WTC11 (cell line): ENCODE measurements around the gene LEAP2. TPM values are rescaled to one million over a fixed set of nuclear protein-coding genes. Genes with fewer than 3 reads are reported as not detected.

Experiments used
- ATAC-seq: fragments of 200-7000 bp; cut with Tn5 transposase; 2 replicates; pipeline ENCODE4 v1.10.0; 2021; ENCODE audit warnings: mild to moderate bottlenecking, moderate library complexity
- CTCF ChIA-PET: fragments of 300-600 bp; sonication (Branson Sonifier 250); formaldehyde crosslinking; loops from one replicate; lab custom pipeline; 2021; ENCODE audit warnings: antibody characterized with exemption; lab: Charles Lee
- POLR2A ChIA-PET: fragments of 350-600 bp; sonication (Branson Sonifier 250); formaldehyde crosslinking; loops from one replicate; lab custom pipeline; 2021; ENCODE audit warnings: antibody characterized with exemption; lab: Charles Lee
- DNase-seq: peaks from one replicate; pipeline ENCODE4 v3.0.0; 2021; ENCODE audit warnings: low spot score
- H3K27ac Mint-ChIP-seq: 2 replicates; pipeline ENCODE4 v1.8.0; 2021; ENCODE audit warnings: mixed read lengths
- H3K27me3 Mint-ChIP-seq: 2 replicates; pipeline ENCODE4 v1.8.0; 2021; ENCODE audit warnings: low read depth, mild to moderate bottlenecking, moderate library complexity, mixed read lengths
- H3K36me3 Mint-ChIP-seq: 2 replicates; pipeline ENCODE4 v1.8.0; 2021; ENCODE audit warnings: mixed read lengths
- H3K4me1 Mint-ChIP-seq: 2 replicates; pipeline ENCODE4 v1.8.0; 2022; ENCODE audit warnings: mixed read lengths
- H3K4me3 Mint-ChIP-seq: 2 replicates; pipeline ENCODE4 v1.8.0; 2021; ENCODE audit warnings: mild to moderate bottlenecking, moderate library complexity, mixed read lengths
- H3K9me3 Mint-ChIP-seq: 2 replicates; pipeline ENCODE4 v1.8.0; 2021; ENCODE audit warnings: mixed read lengths
- AFF4 ChIP-seq: sonication (generic); formaldehyde crosslinking; IDR thresholded peaks from 2 replicates; pipeline ENCODE4 v1.8.1; 2023; ENCODE audit warnings: mild to moderate bottlenecking, missing genetic modification reagents, borderline replicate concordance
- CBFB ChIP-seq: sonication (generic); formaldehyde crosslinking; IDR thresholded peaks from 2 replicates; pipeline ENCODE4 v1.8.1; 2022; ENCODE audit warnings: mild to moderate bottlenecking, low read depth, missing genetic modification reagents
- CREB1 ChIP-seq: sonication (generic); formaldehyde crosslinking; IDR thresholded peaks from 2 replicates; pipeline ENCODE4 v1.8.0; 2023; ENCODE audit warnings: mild to moderate bottlenecking, missing genetic modification reagents
- CREM ChIP-seq: sonication (generic); formaldehyde crosslinking; IDR thresholded peaks from 2 replicates; pipeline ENCODE4 v1.8.1; 2022; ENCODE audit warnings: mild to moderate bottlenecking, missing genetic modification reagents, moderate library complexity
- ELF4 ChIP-seq: sonication (generic); formaldehyde crosslinking; IDR thresholded peaks from 2 replicates; pipeline ENCODE4 v1.8.1; 2022; ENCODE audit warnings: low read depth, mild to moderate bottlenecking, moderate library complexity, missing genetic modification reagents
- GABPB1 ChIP-seq: sonication (generic); formaldehyde crosslinking; IDR thresholded peaks from 2 replicates; pipeline ENCODE4 v1.8.1; 2023; ENCODE audit warnings: mild to moderate bottlenecking, missing genetic modification reagents
- MAX ChIP-seq: sonication (generic); formaldehyde crosslinking; IDR thresholded peaks from 2 replicates; pipeline ENCODE4 v1.8.0; 2022; ENCODE audit warnings: mild to moderate bottlenecking, missing genetic modification reagents
- NFE2L1 ChIP-seq: sonication (generic); formaldehyde crosslinking; IDR thresholded peaks from 2 replicates; pipeline ENCODE4 v1.8.1; 2023; ENCODE audit warnings: missing genetic modification reagents
- NR1H2 ChIP-seq: sonication (generic); formaldehyde crosslinking; IDR thresholded peaks from 2 replicates; pipeline ENCODE4 v1.9.0; 2021; ENCODE audit warnings: mild to moderate bottlenecking, moderate library complexity, missing genetic modification reagents
- PRDM15 ChIP-seq: sonication (generic); formaldehyde crosslinking; IDR thresholded peaks from 2 replicates; pipeline ENCODE4 v1.8.0; 2022; ENCODE audit warnings: missing genetic modification reagents
- PRRX2 ChIP-seq: fragments of 250-450 bp; sonication (Bioruptor Pico); IDR thresholded peaks from 2 replicates; pipeline ENCODE4 v1.8.0; 2021; ENCODE audit warnings: mild to moderate bottlenecking
- SMAD3 ChIP-seq: sonication (generic); formaldehyde crosslinking; IDR thresholded peaks from 2 replicates; pipeline ENCODE4 v1.8.0; 2022; ENCODE audit warnings: missing genetic modification reagents, mild to moderate bottlenecking, borderline replicate concordance
- SMAD4 ChIP-seq: sonication (generic); formaldehyde crosslinking; IDR thresholded peaks from 2 replicates; pipeline ENCODE4 v1.8.0; 2022; ENCODE audit warnings: mild to moderate bottlenecking, missing genetic modification reagents
- SP1 ChIP-seq: sonication (generic); formaldehyde crosslinking; conservative IDR thresholded peaks from 2 replicates; pipeline ENCODE4 v1.8.1; 2022; ENCODE audit warnings: missing genetic modification reagents
- USF2 ChIP-seq: sonication (generic); formaldehyde crosslinking; IDR thresholded peaks from 2 replicates; pipeline ENCODE4 v1.8.1; 2023; ENCODE audit warnings: mild to moderate bottlenecking, missing genetic modification reagents, moderate library complexity
- ZNF121 ChIP-seq: sonication (generic); formaldehyde crosslinking; IDR thresholded peaks from 2 replicates; pipeline ENCODE4 v1.8.0; 2023; ENCODE audit warnings: missing genetic modification reagents
- ZNF219 ChIP-seq: sonication (generic); formaldehyde crosslinking; IDR thresholded peaks from 2 replicates; pipeline ENCODE4 v1.8.0; 2023; ENCODE audit warnings: missing genetic modification reagents, mild to moderate bottlenecking, borderline replicate concordance
- ZNF263 ChIP-seq: sonication (generic); formaldehyde crosslinking; IDR thresholded peaks from 2 replicates; pipeline ENCODE4 v1.8.1; 2022; ENCODE audit warnings: low read depth, mild to moderate bottlenecking, moderate library complexity, missing genetic modification reagents
- ZNF423 ChIP-seq: fragments of 250-450 bp; sonication (Bioruptor Pico); IDR thresholded peaks from 2 replicates; pipeline ENCODE4 v2.1.2; 2022; ENCODE audit warnings: mild to moderate bottlenecking, moderate library complexity
- total RNA-seq: library from RNA; stranded (reverse); gene quantifications from 3 replicates; pipeline ENCODE4 v1.2.3, GENCODE V29; 2021
- TF ChIP-seq, protein P1 (sequence below): fragments of 250-450 bp; sonication (Bioruptor Pico); IDR thresholded peaks from 2 replicates; pipeline ENCODE4 v1.9.0; 2021; ENCODE audit warnings: mild to moderate bottlenecking
- TF ChIP-seq, protein P2 (sequence below): sonication (generic); formaldehyde crosslinking; IDR thresholded peaks from 2 replicates; pipeline ENCODE4 v1.8.1; 2022; ENCODE audit warnings: missing genetic modification reagents, borderline replicate concordance

The LEAP2 gene
- total RNA-seq, 1 experiment from 2014 or later = 2.0 TPM

DNA sequence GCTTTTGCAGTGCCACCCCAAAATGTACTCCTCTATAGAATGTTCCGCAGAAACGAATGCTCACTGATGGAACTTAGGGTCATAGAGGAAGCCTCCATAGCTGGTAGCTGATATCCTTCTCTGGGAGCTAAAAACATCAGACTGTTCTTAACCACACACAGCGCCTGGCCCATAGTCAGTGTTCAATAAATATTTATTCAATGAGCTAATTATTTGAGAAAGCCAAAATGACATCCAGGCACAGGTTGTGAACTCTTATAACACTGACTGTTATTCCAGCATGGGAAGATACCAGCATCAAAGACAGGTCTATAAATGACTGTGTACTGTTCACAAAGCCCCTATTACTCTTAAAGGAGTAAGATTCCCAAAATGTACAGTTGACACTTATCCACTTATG lies 20.1 kb upstream of the LEAP2 start:
- H3K36me3 Mint-ChIP-seq = no peaks in the 10 kb centered on the region
- TF ChIP-seq GABPB1 = no peak
- TF ChIP-seq MAX (CRISPR knock-in tag) = no peak
- no peak for TF ChIP-seq ZNF219 (CRISPR knock-in tag)
- TF ChIP-seq, protein P1, sequence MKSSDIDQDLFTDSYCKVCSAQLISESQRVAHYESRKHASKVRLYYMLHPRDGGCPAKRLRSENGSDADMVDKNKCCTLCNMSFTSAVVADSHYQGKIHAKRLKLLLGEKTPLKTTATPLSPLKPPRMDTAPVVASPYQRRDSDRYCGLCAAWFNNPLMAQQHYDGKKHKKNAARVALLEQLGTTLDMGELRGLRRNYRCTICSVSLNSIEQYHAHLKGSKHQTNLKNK (CRISPR knock-in tag) = no peak
- TF ChIP-seq NFE2L1 = no peak
- no peak for TF ChIP-seq ELF4 (CRISPR knock-in tag)
- TF ChIP-seq AFF4 (CRISPR knock-in tag) = no peak
- TF ChIP-seq PRRX2 (CRISPR knock-in tag) = no peak
- TF ChIP-seq NR1H2 (CRISPR knock-in tag) = no peak
- TF ChIP-seq, all 79 proteins: peak for 0
- Mint-ChIP-seq H3K27me3 (no peaks in the 10 kb centered on the region), H3K4me3 (no peak overlapping the region), H3K9me3 (no peaks in the 10 kb centered on the region), H3K27ac (no peak overlapping the region), H3K4me1 (peaks cover 8% of the 10 kb centered on the region)
- ATAC-seq (no peak), DNase-seq (no peak)
- CTCF ChIA-PET = interaction anchor here (1.0 to 1.7 kb wide), 5 partner anchors 31 to 395 kb away, joined by 3 to 10 read pairs (median 7); partner anchors contain the start of gene CCNI2
- POLR2A ChIA-PET = no interaction called here

GRCh38 chr5:132853790-132854189 lies 19.7 kb upstream of the LEAP2 start:
- Mint-ChIP-seq H3K27ac (no peak overlapping the region), H3K4me3 (no peak overlapping the region), H3K27me3 (no peaks in the 10 kb centered on the region), H3K9me3 (no peaks in the 10 kb centered on the region), H3K36me3 (no peaks in the 10 kb centered on the region), H3K4me1 (peaks cover 8% of the 10 kb centered on the region)
- POLR2A ChIA-PET = no interaction called here
- DNase-seq (no peak), ATAC-seq (no peak)
- CTCF ChIA-PET = interaction anchor here (0.6 to 1.7 kb wide), 9 partner anchors 12 to 443 kb away, joined by 3 to 10 read pairs (median 5); partner anchors contain the start of genes CCNI2, GDF9 and UQCRQ
- TF ChIP-seq CREB1 (CRISPR knock-in tag) (no peak), ZNF263 (CRISPR knock-in tag) (no peak), ZNF219 (CRISPR knock-in tag) (no peak), USF2 (CRISPR knock-in tag) (no peak), ZNF423 (CRISPR knock-in tag) (no peak), CREM (no peak), ZNF121 (CRISPR knock-in tag) (no peak), SP1 (no peak), SMAD4 (CRISPR knock-in tag) (no peak), PRDM15 (no peak), CBFB (CRISPR knock-in tag) (no peak), SMAD3 (CRISPR knock-in tag) (no peak)
- TF ChIP-seq, protein P2, sequence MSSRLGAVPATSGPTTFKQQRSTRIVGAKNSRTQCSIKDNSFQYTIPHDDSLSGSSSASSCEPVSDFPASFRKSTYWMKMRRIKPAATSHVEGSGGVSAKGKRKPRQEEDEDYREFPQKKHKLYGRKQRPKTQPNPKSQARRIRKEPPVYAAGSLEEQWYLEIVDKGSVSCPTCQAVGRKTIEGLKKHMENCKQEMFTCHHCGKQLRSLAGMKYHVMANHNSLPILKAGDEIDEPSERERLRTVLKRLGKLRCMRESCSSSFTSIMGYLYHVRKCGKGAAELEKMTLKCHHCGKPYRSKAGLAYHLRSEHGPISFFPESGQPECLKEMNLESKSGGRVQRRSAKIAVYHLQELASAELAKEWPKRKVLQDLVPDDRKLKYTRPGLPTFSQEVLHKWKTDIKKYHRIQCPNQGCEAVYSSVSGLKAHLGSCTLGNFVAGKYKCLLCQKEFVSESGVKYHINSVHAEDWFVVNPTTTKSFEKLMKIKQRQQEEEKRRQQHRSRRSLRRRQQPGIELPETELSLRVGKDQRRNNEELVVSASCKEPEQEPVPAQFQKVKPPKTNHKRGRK (CRISPR knock-in tag) = no peak
